AG04449 (cell line): ENCODE results near the gene LRRC51.

Experiments
- CTCF ChIA-PET: fragments of 350-600 bp; formaldehyde crosslinking; extraction: SDS; loops from one replicate; lab custom pipeline; 2021; ENCODE audit warnings: antibody characterized with exemption; lab: Yijun Ruan, JAX
- POLR2A ChIA-PET: fragments of 400-600, 350-600 bp; formaldehyde crosslinking; extraction: SDS; loops from one replicate; lab custom pipeline; 2020; ENCODE audit warnings: antibody characterized with exemption, inconsistent platforms; lab: Yijun Ruan, JAX
- DNase-seq: peaks from one replicate; pipeline ENCODE4 v3.0.0-alpha.2; 2010; ENCODE audit warnings: low read depth, low spot score
- H3K4me3 ChIP-seq: 2 replicates; pipeline ENCODE4 v1.5.1; 2011; ENCODE audit warnings: low read depth, mild to moderate bottlenecking, control low read depth, low read length
- CTCF ChIP-seq: IDR thresholded peaks from one replicate; pipeline ENCODE4 v1.5.1; 2011; ENCODE audit warnings: mild to moderate bottlenecking, moderate library complexity, low read length, control low read depth, inconsistent platforms; ENCODE audit not compliant: insufficient read depth; ENCODE audit errors: missing control alignments

Gene LRRC51

GRCh38 chr11:72039856-72040401 lies 40.7 kb upstream of the LRRC51 start:
- H3K4me3 ChIP-seq, result peak overlapping the region; percentile 63
- ChIA-PET CTCF (interaction anchor here (0.7 to 4.2 kb wide), 14 partner anchors 7 to 391 kb away, joined by 3 to 40 read pairs (median 8); no protein-coding TSS in a partner anchor), POLR2A (interaction anchor here (0.7 to 1.8 kb wide), 5 partner anchors 9 to 39 kb away, joined by 3 to 12 read pairs (median 5); no protein-coding TSS in a partner anchor)
- no peak for DNase-seq
- no peak for TF ChIP-seq CTCF

- ChIA-PET CTCF (interaction anchor here (0.7 to 4.2 kb wide), 9 partner anchors 8 to 391 kb away, joined by 3 to 40 read pairs (median 11); no protein-coding TSS in a partner anchor), POLR2A (interaction anchor here (0.7 to 1.8 kb wide), 5 partner anchors 9 to 38 kb away, joined by 3 to 12 read pairs (median 5); no protein-coding TSS in a partner anchor)
- peak; percentile 77 for DNase-seq
- peak overlapping the region; percentile 63 for H3K4me3 ChIP-seq
- TF ChIP-seq CTCF, result no peak
These were observed 39.9 kb upstream of the LRRC51 start for GRCh38 chr11:72040491-72041363.

- no peak for DNase-seq
- H3K4me3 ChIP-seq, result peak overlapping the region; percentile 63
- POLR2A ChIA-PET, result interaction anchor here (0.6 to 1.8 kb wide), 4 partner anchors 15 to 37 kb away, joined by 3 to 12 read pairs (median 4); no protein-coding TSS in a partner anchor
- CTCF ChIA-PET, result interaction anchor here (4.2 kb wide), 1 partner anchor 12 kb away, joined by 22 read pairs; no protein-coding TSS in a partner anchor
- no peak for TF ChIP-seq CTCF
These were observed 39.1 kb upstream of the LRRC51 start for GRCh38 chr11:72041364-72042063.

GRCh38 chr11:72042064-72042745 lies 38.4 kb upstream of the LRRC51 start:
- POLR2A ChIA-PET, result interaction anchor here (0.6 to 1.0 kb wide), 2 partner anchors 14 to 30 kb away, joined by 3 to 4 read pairs; no protein-coding TSS in a partner anchor
- TF ChIP-seq CTCF, result no peak
- DNase-seq, result no peak
- CTCF ChIA-PET, result interaction anchor here (0.6 to 7.5 kb wide), 3 partner anchors 15 to 33 kb away, joined by 3 to 35 read pairs (median 5); no protein-coding TSS in a partner anchor
- H3K4me3 ChIP-seq, result peak overlapping the region; percentile 63

- ChIA-PET CTCF (interaction anchor here (3.0 to 7.5 kb wide), 2 partner anchors 11 to 21 kb away, joined by 10 to 35 read pairs; no protein-coding TSS in a partner anchor), POLR2A (no interaction called here)
- DNase-seq, result no peak
- TF ChIP-seq CTCF, result no peak
- no peak overlapping the region for H3K4me3 ChIP-seq
These were observed 34.8 kb upstream of the LRRC51 start for GRCh38 chr11:72045849-72046248.
